Measurements from ENCODE around the gene RASL12.
A peak's percentile ranks its signal among the peaks of the same experiment; 100 is the strongest.
"Not testable (repeated sequence)": the region's sequence is repeated elsewhere in the genome, so short reads cannot be mapped to it uniquely, and the experiment has no call there.

The RASL12 gene

GRCh38 chr15:65054333-65055200 lies 13.2 kb downstream of the RASL12 start:
- no peak for DNase-seq

GRCh38 chr15:65052956-65053355 lies 14.8 kb downstream of the RASL12 start:
- no peak for DNase-seq

DNA sequence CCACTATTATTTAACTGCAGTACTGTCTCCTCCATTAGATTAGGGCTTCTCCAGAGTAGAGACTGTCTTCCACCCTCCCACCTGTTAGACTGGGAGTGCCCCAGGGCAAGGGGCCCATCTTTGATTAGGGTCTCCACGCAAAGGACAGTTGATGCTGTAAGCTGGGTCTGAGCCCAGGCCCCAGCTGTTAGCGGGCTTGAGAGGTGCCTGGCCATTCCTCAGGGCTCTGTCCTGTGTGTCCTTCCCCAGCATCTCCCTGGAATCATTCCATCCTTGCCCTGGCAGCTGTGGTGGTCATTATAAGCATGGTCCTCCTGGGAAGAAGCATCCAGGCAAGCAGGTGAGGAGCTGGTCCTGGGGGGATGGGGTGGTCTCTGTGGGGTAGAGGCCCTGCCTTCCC lies 16.5 kb downstream of the RASL12 start:
- no peak for DNase-seq

- DNase-seq, result no peak
Observed at GRCh38 chr15:65050270-65050669, 17.5 kb downstream of the RASL12 start.

DNA sequence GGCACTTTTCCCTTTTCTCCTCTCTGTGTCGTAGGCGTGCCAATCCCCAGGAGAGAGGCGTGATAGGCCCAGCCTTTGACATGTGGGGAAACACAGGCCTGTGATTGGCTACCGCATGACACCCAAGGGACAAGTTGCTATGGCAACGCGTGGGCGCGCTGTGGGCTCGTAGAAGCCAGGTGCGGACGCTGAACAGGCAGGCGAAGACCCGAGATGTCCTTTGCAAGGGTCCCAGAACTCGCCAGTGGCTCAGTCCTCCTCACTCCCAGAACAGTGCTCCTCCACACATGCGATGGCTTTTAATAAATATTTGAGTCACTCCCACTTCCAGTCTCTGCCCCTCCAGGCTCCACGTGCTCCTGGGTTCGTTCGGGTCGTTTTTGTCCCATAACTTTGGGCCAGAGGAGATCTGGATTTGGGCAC lies 18.4 kb downstream of the RASL12 start:
- peak; percentile 57 for DNase-seq

GRCh38 chr15:65048241-65048640 lies 19.6 kb downstream of the RASL12 start:
- no peak for DNase-seq

DNA sequence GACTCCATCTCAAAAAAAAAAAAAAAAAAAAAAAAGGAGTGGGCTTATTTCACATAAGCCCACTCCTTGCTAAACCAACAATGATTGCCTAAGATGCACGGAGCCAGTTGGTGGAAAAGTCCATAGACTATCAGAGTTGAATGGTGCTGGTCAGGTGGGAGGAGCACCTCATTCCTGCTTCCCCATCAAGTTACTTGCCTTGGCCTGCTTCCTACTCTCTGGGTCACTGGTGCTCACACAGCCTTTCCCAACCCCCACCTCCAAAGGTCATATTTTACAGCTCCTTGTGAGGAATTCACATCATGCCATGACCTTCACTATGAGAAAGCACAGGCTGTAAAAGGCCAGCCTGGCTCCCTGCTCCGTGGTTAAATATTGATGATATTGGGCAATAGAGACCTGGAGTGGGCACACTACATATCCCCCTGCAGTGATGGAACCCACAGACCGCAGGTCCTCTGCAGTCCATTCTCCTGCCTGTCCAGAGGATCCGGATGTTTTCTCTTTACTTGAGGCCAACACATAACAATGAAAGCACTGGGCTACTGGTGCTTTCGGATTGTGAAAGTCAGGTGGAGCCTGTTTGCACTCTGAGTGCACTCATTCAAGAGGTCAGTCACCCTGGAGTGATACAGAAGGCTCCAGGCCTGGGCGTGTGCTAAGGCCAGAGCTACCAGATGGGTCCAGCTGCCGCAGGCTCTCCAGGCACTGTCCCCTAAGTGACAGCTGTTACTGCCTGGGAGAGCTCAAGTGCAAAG lies 22.9 kb downstream of the RASL12 start, which contains the start of gene SLC51B:
Gene SLC51B, plus strand, starts transcription at position 664 of the 758 bp plus-strand sequence. CDS start 4,618 bp downstream, outside the sequence.
- DNase-seq, result no peak

- not testable (repeated sequence) for DNase-seq
Observed at GRCh38 chr15:65044218-65044617, 23.6 kb downstream of the RASL12 start.

GRCh38 chr15:65042776-65043327 lies 24.9 kb downstream of the RASL12 start:
- DNase-seq, result no peak

DNA sequence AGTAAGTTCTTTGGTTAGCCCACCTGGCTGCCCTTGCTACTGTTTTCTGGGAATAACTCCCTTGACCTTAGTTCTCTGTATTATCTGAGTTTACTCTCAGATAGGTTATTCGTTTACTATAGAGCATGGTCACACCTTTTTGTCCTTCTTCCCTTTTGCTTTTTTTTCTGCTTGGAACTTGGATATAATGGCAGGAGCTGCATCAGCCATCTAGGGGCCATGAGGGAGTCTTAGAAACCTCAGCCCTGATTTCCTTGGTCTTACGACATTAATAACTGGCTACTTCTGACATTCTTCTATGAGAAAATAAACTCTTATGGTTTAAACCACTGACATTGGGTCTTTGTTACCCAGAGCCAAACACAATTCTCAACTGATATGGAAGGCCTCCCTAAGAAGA lies 26.0 kb downstream of the RASL12 start:
- DNase-seq, result no peak

DNA sequence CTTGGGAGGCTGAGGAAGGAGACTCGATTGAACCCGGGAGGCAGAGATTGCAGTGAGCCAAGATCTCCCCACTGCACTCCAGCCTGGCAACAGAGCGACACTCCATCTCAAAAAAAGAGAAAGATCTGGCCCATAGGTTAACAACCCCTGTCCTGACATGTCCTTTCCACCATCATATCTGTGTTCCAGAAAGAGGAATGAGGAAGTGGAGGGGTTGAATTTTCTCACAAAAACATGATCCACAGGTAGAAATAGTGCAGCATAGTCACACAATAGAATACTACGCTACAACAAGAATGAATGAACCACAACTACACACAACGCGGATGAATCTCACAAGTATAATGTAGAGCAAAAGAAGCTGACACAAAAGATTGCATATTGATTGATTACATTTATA lies 27.3 kb downstream of the RASL12 start:
- no peak for DNase-seq

DNA sequence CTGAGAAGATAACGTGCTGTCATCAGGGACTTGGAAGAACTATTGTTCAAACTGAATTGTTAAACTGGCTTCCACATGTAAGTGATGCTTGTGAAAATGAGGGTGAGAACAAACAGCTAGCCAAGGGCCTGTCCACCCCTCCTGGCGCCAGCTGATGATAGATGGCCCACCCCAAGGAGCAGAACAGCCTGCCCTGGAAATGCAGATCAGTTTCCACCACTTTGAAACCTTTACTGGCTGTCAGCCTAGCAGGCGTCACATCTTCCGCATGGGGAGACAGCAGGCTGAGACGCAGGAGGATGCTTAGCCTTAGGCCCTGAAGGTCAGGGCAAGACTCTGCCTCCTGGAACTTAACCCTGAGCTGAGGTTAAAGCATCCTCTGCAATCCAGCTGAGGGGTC lies 29.0 kb downstream of the RASL12 start:
- no peak for DNase-seq

- no peak for DNase-seq
Observed at GRCh38 chr15:65038428-65038827, 29.4 kb downstream of the RASL12 start.

GRCh38 chr15:65037309-65037708 lies 30.5 kb downstream of the RASL12 start:
- no peak for DNase-seq

DNA sequence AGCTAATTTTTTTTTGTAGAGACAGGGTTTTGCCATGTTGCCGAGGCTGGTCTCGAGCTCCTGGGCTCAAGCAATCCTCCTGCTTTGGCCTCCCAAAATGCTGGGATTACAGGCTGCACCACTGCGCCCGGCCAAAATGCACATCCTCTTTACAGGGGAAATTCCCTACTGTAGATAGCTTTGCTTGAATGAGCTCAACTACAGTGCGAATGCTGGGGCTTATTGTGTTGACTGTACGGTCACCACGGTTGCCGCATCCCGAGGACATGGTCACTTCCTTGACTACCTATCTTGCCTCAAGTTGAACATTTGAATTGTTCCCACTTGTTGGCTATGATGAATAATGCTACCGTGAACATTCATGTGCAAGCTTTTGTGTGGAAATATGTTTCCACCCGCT lies 33.1 kb downstream of the RASL12 start:
- no peak for DNase-seq

DNA sequence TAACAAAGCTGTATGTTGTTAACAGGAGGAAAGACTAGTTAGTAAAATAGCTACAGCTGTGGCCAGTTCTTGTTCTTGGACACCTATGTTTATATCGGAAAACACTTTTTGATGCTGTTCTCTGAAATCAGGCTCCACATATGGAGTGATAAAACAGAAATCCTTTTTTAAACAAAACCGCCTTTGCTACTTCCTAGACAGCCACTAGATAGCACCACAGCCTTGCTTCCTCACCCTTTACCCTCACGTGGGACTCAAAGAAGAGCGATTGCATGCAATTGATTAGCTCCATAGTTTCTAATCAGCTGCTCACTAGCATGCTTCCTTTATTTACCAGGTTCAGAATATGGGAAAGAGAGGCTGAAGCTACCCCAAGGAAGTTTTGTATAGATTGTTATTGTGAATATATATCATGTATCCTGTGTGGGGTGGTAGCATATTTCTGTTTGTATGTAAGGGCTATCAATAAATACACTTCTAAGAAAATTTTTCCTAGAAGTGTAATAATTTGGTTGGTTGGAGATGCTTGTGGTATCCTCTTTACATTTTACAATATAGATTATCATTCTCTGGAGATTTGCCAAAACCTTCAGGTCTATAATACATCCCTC lies 34.0 kb downstream of the RASL12 start:
- no peak for DNase-seq

DNA sequence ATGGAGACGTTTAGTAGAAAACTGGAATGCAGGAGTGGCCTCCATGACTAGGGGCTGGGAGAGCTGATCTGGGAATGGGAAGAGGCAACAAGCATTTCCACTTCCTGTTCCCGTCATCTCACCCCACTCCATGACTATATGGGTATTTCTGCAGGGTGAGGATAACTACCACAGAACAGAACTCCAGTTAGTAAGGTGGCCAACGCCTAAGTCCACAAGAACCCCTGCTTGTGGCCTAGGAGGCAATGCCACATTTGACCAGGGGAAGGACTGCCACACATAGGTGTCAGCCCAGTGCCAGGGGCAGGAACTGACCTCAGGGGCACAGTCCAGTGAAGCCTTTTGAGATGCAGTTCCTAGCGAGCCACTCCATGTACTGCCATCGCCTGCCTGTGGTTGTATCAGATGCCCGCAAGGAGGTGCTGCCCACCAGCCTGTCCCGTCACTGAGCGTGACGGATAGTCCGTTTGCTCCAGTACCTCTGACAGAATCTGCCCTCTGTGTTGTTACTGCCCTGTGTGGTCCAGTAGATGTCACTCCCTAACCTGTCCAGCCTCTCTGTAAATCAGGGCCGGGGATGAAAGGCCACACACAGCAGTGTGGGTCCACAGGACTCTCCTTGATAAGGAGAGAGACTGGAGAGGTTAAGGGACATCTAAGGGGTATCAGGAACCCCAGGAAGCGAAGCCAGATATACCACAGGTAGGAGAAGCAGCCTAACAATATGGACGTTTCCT lies 34.8 kb downstream of the RASL12 start:
- no peak for DNase-seq

- DNase-seq, result no peak
Observed at GRCh38 chr15:65029736-65030208, 38.0 kb downstream of the RASL12 start.

DNA sequence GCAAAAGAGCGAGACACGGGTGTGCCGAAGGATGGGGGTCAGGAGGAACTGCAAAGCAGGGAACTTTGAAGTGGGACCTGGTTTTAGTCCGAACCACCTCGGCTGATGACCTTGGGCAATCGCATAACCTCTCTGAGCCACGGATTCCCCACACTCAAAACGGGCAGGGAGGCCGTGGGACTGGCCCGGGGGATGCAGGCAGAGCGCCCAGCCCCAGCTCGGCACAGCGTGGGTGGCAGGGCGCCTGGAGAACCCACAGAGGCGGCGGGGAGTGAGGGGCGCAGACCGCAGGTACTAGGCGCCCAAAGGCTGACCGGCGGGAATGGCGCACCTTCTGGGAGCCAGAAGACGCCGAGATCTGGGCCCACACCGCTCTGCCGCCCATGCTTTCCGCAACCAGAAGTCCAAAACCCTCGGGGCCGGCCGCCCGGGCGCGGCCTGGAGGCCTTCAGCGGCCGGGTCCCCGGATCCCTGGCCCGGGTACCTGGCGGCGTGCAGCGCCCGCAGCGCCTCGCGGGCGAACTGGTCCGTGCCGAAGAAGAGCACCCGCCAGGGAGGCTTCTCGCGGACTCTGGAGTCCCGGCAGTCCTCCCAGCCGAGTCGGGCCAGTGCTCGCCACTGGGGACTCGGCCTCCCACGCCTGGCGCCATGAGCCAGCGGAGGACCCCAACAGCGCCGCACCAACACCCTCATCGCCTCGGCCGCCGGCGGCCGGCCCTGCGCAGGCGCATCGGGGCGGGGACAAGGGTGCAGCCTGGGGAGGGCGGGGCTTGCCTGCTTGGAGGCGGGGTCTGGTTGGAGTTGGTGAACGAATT lies 38.7 kb downstream of the RASL12 start, which contains the start of gene MTFMT:
Gene MTFMT, minus strand, starts transcription at position 719 of the 815 bp plus-strand sequence. Its CDS starts 26 bp downstream, at position 693.
- peak; percentile 18 for DNase-seq

DNA sequence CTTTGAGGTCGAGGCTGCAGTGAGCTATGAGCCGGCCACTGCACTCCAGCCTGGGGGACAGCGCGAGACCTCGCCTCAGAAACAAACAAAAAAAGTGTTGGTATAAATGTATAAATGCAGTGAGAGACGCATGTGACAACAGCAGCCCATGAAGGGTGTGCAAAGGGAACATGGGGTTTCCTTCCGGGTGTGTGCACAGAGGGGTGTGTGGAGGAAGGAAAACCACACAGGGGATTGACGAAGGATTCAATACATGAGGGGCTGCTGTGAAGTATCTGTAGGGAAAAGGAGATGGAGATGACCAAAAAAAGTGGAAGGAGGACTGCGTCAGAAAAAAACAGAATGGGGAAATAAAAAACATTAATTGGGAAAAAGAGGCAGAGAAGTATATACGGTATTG lies 39.5 kb downstream of the RASL12 start:
- DNase-seq, result no peak

- DNase-seq, result no peak
Observed at GRCh38 chr15:65027593-65027992, 40.2 kb downstream of the RASL12 start.
